ENCODE data around the gene ACOX2.

DNA sequence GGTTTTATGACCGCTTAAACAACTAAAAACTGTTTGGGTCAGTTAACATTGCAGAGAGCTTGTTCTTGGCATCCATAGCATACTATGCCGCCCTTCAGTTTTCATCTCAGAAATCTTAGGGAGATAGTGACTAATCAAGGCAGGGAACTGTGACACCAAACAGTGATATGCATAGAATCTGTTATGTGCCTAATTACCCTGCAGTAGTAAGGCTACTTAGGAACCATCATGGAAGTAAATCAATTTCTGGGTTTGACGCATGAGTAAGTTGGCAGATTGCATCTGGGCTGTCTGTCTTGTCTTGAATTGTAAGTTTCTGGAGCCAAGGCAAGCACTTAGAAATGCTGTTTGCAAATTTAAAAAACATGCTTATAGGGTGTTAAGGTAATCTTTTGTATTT, 22.6 kb downstream of the ACOX2 start:
- TF ChIP-seq ZFX (IDR thresholded peaks at IDR 0.05) (no peak), POLR2AphosphoS5 (IDR thresholded peaks at IDR 0.05; ENCODE audit: low read depth, low read length) (no peak)
- TF ChIP-seq, protein P1, sequence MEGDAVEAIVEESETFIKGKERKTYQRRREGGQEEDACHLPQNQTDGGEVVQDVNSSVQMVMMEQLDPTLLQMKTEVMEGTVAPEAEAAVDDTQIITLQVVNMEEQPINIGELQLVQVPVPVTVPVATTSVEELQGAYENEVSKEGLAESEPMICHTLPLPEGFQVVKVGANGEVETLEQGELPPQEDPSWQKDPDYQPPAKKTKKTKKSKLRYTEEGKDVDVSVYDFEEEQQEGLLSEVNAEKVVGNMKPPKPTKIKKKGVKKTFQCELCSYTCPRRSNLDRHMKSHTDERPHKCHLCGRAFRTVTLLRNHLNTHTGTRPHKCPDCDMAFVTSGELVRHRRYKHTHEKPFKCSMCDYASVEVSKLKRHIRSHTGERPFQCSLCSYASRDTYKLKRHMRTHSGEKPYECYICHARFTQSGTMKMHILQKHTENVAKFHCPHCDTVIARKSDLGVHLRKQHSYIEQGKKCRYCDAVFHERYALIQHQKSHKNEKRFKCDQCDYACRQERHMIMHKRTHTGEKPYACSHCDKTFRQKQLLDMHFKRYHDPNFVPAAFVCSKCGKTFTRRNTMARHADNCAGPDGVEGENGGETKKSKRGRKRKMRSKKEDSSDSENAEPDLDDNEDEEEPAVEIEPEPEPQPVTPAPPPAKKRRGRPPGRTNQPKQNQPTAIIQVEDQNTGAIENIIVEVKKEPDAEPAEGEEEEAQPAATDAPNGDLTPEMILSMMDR (IDR thresholded peaks at IDR 0.05 in 2 of 3, conservative IDR thresholded peaks at IDR 0.05 in 1 of 3; ENCODE audit: borderline replicate concordance in 1 of 3, insufficient read depth in 1 of 3, low read depth in 2 of 3, low read length in 2 of 3) = no peak
